WTC11 (cell line): Measurements from ENCODE around the gene SERGEF. TPM values are rescaled to one million over a fixed set of nuclear protein-coding genes. Genes with fewer than 3 reads are reported as not detected.

Experiments
- ATAC-seq: fragments of 200-7000 bp; cut with Tn5 transposase; 2 replicates; pipeline ENCODE4 v1.10.0; 2021; ENCODE audit warnings: mild to moderate bottlenecking, moderate library complexity
- CTCF ChIA-PET: fragments of 300-600 bp; sonication (Branson Sonifier 250); formaldehyde crosslinking; loops from one replicate; lab custom pipeline; 2021; ENCODE audit warnings: antibody characterized with exemption; lab: Charles Lee
- POLR2A ChIA-PET: fragments of 350-600 bp; sonication (Branson Sonifier 250); formaldehyde crosslinking; loops from one replicate; lab custom pipeline; 2021; ENCODE audit warnings: antibody characterized with exemption; lab: Charles Lee
- DNase-seq: peaks from one replicate; pipeline ENCODE4 v3.0.0; 2021; ENCODE audit warnings: low spot score
- H3K27ac Mint-ChIP-seq: 2 replicates; pipeline ENCODE4 v1.8.0; 2021; ENCODE audit warnings: mixed read lengths
- H3K27me3 Mint-ChIP-seq: 2 replicates; pipeline ENCODE4 v1.8.0; 2021; ENCODE audit warnings: low read depth, mild to moderate bottlenecking, moderate library complexity, mixed read lengths
- H3K36me3 Mint-ChIP-seq: 2 replicates; pipeline ENCODE4 v1.8.0; 2021; ENCODE audit warnings: mixed read lengths
- H3K4me1 Mint-ChIP-seq: 2 replicates; pipeline ENCODE4 v1.8.0; 2022; ENCODE audit warnings: mixed read lengths
- H3K4me3 Mint-ChIP-seq: 2 replicates; pipeline ENCODE4 v1.8.0; 2021; ENCODE audit warnings: mild to moderate bottlenecking, moderate library complexity, mixed read lengths
- H3K9me3 Mint-ChIP-seq: 2 replicates; pipeline ENCODE4 v1.8.0; 2021; ENCODE audit warnings: mixed read lengths
- ERG ChIP-seq: fragments of 250-450 bp; sonication (Bioruptor Pico); IDR thresholded peaks from 2 replicates; pipeline ENCODE4 v1.8.0; 2021; ENCODE audit warnings: mild to moderate bottlenecking
- FOXP4 ChIP-seq: sonication (generic); formaldehyde crosslinking; IDR thresholded peaks from 2 replicates; pipeline ENCODE4 v1.8.0; 2022; ENCODE audit warnings: mild to moderate bottlenecking, missing genetic modification reagents
- HMGA2 ChIP-seq: fragments of 250-450 bp; sonication (Bioruptor Pico); IDR thresholded peaks from 2 replicates; pipeline ENCODE4 v1.4.0; 2021; ENCODE audit warnings: mild to moderate bottlenecking, moderate library complexity
- IRF1 ChIP-seq: sonication (generic); formaldehyde crosslinking; IDR thresholded peaks from 2 replicates; pipeline ENCODE4 v1.8.0; 2023; ENCODE audit warnings: missing genetic modification reagents
- JAZF1 ChIP-seq: fragments of 250-450 bp; sonication (Bioruptor Pico); IDR thresholded peaks from 2 replicates; pipeline ENCODE4 v1.9.0; 2021; ENCODE audit warnings: moderate library complexity, mild to moderate bottlenecking, inconsistent platforms
- NFYB ChIP-seq: sonication (generic); formaldehyde crosslinking; conservative IDR thresholded peaks from 2 replicates; pipeline ENCODE4 v1.8.0; 2022; ENCODE audit warnings: low read depth, missing genetic modification reagents
- OVOL2 ChIP-seq: fragments of 250-450 bp; sonication (Bioruptor Pico); IDR thresholded peaks from 2 replicates; pipeline ENCODE4 v1.9.0; 2021; ENCODE audit warnings: mild to moderate bottlenecking, borderline replicate concordance
- RORB ChIP-seq: fragments of 250-450 bp; sonication (Bioruptor Pico); IDR thresholded peaks from 2 replicates; pipeline ENCODE4 v1.9.0; 2021; ENCODE audit warnings: mild to moderate bottlenecking
- SOX15 ChIP-seq: fragments of 250-450 bp; sonication (Bioruptor Pico); IDR thresholded peaks from 2 replicates; pipeline ENCODE4 v1.9.0; 2021; ENCODE audit warnings: mild to moderate bottlenecking
- TEAD4 ChIP-seq: sonication (generic); formaldehyde crosslinking; IDR thresholded peaks from 2 replicates; pipeline ENCODE4 v1.8.0; 2022; ENCODE audit warnings: mild to moderate bottlenecking, missing genetic modification reagents
- TP53 ChIP-seq: sonication (generic); formaldehyde crosslinking; IDR thresholded peaks from 2 replicates; pipeline ENCODE4 v1.8.1; 2023; ENCODE audit warnings: mild to moderate bottlenecking, missing genetic modification reagents
- ZNF416 ChIP-seq: fragments of 250-450 bp; sonication (Bioruptor Pico); IDR thresholded peaks from 2 replicates; pipeline ENCODE4 v1.9.0; 2021; ENCODE audit warnings: mild to moderate bottlenecking, inconsistent platforms
- ZNF423 ChIP-seq: fragments of 250-450 bp; sonication (Bioruptor Pico); IDR thresholded peaks from 2 replicates; pipeline ENCODE4 v2.1.2; 2022; ENCODE audit warnings: mild to moderate bottlenecking, moderate library complexity
- ZNF671 ChIP-seq: fragments of 250-450 bp; sonication (Bioruptor Pico); IDR thresholded peaks from 2 replicates; pipeline ENCODE4 v1.8.0; 2021; ENCODE audit warnings: mild to moderate bottlenecking
- total RNA-seq: library from RNA; stranded (reverse); gene quantifications from 3 replicates; pipeline ENCODE4 v1.2.3, GENCODE V29; 2021
- TF ChIP-seq, protein P1 (sequence below): fragments of 250-450 bp; sonication (Bioruptor Pico); IDR thresholded peaks from 2 replicates; pipeline ENCODE4 v1.9.0; 2021; ENCODE audit warnings: mild to moderate bottlenecking
- TF ChIP-seq, protein P2 (sequence below): sonication (generic); formaldehyde crosslinking; conservative IDR thresholded peaks from 2 replicates; pipeline ENCODE4 v1.8.1; 2022; ENCODE audit warnings: mild to moderate bottlenecking, missing genetic modification reagents
- TF ChIP-seq, protein P3 (sequence below): sonication (generic); formaldehyde crosslinking; IDR thresholded peaks from 2 replicates; pipeline ENCODE4 v1.8.1; 2023; ENCODE audit warnings: mild to moderate bottlenecking, moderate library complexity, missing genetic modification reagents
- TF ChIP-seq, protein P4 (sequence below): fragments of 250-450 bp; sonication (Bioruptor Pico); IDR thresholded peaks from 2 replicates; pipeline ENCODE4 v1.9.0; 2021; ENCODE audit warnings: moderate library complexity, mild to moderate bottlenecking, inconsistent platforms, borderline replicate concordance

The SERGEF gene
- total RNA-seq, 1 experiment from 2014 or later, result 35.5 TPM

GRCh38 chr11:17883946-17884345 is 128.9 kb downstream of the SERGEF start (continued):
- TF ChIP-seq, protein P1, sequence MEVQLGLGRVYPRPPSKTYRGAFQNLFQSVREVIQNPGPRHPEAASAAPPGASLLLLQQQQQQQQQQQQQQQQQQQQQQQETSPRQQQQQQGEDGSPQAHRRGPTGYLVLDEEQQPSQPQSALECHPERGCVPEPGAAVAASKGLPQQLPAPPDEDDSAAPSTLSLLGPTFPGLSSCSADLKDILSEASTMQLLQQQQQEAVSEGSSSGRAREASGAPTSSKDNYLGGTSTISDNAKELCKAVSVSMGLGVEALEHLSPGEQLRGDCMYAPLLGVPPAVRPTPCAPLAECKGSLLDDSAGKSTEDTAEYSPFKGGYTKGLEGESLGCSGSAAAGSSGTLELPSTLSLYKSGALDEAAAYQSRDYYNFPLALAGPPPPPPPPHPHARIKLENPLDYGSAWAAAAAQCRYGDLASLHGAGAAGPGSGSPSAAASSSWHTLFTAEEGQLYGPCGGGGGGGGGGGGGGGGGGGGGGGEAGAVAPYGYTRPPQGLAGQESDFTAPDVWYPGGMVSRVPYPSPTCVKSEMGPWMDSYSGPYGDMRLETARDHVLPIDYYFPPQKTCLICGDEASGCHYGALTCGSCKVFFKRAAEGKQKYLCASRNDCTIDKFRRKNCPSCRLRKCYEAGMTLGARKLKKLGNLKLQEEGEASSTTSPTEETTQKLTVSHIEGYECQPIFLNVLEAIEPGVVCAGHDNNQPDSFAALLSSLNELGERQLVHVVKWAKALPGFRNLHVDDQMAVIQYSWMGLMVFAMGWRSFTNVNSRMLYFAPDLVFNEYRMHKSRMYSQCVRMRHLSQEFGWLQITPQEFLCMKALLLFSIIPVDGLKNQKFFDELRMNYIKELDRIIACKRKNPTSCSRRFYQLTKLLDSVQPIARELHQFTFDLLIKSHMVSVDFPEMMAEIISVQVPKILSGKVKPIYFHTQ (CRISPR knock-in tag), result no peak
- TF ChIP-seq, protein P2, sequence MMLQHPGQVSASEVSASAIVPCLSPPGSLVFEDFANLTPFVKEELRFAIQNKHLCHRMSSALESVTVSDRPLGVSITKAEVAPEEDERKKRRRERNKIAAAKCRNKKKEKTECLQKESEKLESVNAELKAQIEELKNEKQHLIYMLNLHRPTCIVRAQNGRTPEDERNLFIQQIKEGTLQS, result no peak
- TF ChIP-seq IRF1 (CRISPR knock-in tag) (no peak), ERG (no peak), NFYB (CRISPR knock-in tag) (no peak), TP53 (CRISPR knock-in tag) (no peak), ZNF671 (CRISPR knock-in tag) (no peak), ZNF416 (no peak)
- TF ChIP-seq, protein P3, sequence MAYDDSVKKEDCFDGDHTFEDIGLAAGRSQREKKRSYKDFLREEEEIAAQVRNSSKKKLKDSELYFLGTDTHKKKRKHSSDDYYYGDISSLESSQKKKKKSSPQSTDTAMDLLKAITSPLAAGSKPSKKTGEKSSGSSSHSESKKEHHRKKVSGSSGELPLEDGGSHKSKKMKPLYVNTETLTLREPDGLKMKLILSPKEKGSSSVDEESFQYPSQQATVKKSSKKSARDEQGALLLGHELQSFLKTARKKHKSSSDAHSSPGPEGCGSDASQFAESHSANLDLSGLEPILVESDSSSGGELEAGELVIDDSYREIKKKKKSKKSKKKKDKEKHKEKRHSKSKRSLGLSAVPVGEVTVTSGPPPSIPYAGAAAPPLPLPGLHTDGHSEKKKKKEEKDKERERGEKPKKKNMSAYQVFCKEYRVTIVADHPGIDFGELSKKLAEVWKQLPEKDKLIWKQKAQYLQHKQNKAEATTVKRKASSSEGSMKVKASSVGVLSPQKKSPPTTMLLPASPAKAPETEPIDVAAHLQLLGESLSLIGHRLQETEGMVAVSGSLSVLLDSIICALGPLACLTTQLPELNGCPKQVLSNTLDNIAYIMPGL (CRISPR knock-in tag), result no peak

- Mint-ChIP-seq H3K27ac (no peak overlapping the region), H3K27me3 (no peaks in the 10 kb centered on the region), H3K4me3 (no peak overlapping the region), H3K36me3 (no peaks in the 10 kb centered on the region), H3K9me3 (no peaks in the 10 kb centered on the region), H3K4me1 (peaks cover 14% of the 10 kb centered on the region)
- TF ChIP-seq JAZF1, result no peak
- TF ChIP-seq OVOL2 (CRISPR knock-in tag), result no peak
- TF ChIP-seq ERG, result no peak
- TF ChIP-seq HMGA2 (CRISPR knock-in tag), result no peak
- no peak for TF ChIP-seq FOXP4 (CRISPR knock-in tag)
- TF ChIP-seq, protein P4, sequence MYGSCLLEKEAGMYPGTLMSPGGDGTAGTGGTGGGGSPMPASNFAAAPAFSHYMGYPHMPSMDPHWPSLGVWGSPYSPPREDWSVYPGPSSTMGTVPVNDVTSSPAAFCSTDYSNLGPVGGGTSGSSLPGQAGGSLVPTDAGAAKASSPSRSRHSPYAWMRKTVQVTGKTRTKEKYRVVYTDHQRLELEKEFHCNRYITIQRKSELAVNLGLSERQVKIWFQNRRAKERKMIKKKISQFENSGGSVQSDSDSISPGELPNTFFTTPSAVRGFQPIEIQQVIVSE (CRISPR knock-in tag), result no peak
- TF ChIP-seq ZNF423, result no peak
- TF ChIP-seq RORB (CRISPR knock-in tag), result no peak
- TF ChIP-seq TEAD4 (CRISPR knock-in tag), result no peak
- no peak for TF ChIP-seq IRF1 (CRISPR knock-in tag)
- TF ChIP-seq NFYB (CRISPR knock-in tag), result no peak
- no peak for TF ChIP-seq SOX15 (CRISPR knock-in tag)
- ChIA-PET CTCF (interaction anchor here (0.7 to 2.0 kb wide), 4 partner anchors 9 to 152 kb away, joined by 3 to 8 read pairs (median 4); no protein-coding TSS in a partner anchor), POLR2A (no interaction called here)
- ATAC-seq, result no peak
- DNase-seq, result no peak
Measured at GRCh38 chr11:17883057-17883456, 129.8 kb downstream of the SERGEF start.
